Right lobe of liver (tissue), 4 donors: ENCODE data around the gene DDIAS.

ENCODE experiments used
- CTCF ChIP-seq, 4 donors: fragments of 200-600 bp in 3 of 4; fragments of 450-650 bp in 1 of 4; IDR thresholded peaks; one replicate each; pipeline versions ENCODE4 v1.5.1 to v1.8.0; 2016 to 2022; ENCODE audit warnings: antibody characterized with exemption in 4 of 4, mild to moderate bottlenecking in 2 of 4
- POLR2A ChIP-seq: fragments of 450-650 bp; IDR thresholded peaks from one replicate; pipeline ENCODE4 v1.6.1; 2017; ENCODE audit warnings: antibody characterized with exemption, mild to moderate bottlenecking
- donor health status: DM: no; HTN: no; CAD: no.
- donor health status: DM: no; HTN: no; CAD: no.
- donor health status: DM: no; HTN: yes; CAD: no.

DNA sequence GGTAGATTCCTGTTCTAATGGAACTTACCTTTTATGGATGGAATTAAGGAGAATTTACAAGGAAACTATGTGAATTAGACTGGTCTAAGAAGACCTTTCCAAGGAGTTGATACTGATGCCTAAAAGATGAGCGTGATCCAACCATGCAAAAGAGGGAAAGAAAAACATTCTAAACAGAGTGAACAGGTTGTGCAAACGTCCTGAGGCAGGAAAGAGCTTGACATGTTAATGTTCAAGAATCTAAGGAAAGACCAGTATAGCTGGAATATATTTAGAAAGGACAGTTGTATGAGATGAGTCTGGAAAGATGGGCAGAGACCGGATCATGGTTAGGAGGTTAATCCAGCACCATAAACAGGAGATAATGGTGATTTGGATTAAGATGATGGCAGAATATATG is 1.3 kb downstream of the DDIAS start:
- TF ChIP-seq POLR2A (no peak), CTCF (IDR thresholded peaks at IDR 0.05) (no peak)
